Hypothalamus (tissue), 51 donors: ENCODE results near the gene FHL1.
"Not testable (repeated sequence)": the region's sequence is repeated elsewhere in the genome, so short reads cannot be mapped to it uniquely, and the experiment has no call there.

ENCODE experiments used
- DNase-seq, 51 donors: peaks; one replicate each; lab custom pipeline; 2025; lab: John Stamatoyannopoulos, UW

FHL1 gene

DNA sequence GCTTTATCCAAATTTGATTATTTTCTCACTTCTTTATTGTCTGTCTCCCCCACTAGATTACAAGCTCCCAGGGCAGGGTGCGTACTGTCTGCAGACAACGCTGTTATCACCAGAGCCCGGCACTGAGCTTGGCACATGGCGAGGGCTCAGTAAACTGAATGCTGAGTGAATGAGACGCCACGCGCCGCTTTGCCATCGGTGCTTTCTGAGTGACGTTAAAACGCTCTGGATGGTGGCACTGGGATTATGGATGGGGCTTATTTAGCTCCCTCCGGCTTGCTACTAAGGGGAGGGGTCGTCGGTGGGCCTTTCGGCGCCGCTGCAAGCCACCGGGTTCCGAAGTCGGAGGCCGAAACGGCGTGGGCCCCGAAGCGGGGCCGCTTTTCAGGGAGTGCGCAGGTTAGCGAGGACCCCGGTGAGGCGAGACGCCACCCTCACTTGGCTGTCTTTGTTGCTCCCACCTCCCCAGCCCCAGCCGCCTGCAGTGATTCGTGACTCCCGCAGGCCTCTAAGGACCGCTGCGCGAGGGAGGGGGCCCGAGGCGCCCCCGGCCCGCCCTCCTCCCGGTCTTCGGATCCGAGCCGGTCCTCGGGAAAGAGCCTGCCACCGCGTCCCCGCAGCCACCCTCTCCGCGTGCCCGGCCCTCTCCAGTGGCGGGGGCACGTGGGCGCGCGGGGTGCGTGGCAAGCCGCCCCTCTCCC, 569 bp upstream of the FHL1 start:
- DNase-seq = peak in 15 of 51 donors; percentile 0 to 62 (median 18)

DNA sequence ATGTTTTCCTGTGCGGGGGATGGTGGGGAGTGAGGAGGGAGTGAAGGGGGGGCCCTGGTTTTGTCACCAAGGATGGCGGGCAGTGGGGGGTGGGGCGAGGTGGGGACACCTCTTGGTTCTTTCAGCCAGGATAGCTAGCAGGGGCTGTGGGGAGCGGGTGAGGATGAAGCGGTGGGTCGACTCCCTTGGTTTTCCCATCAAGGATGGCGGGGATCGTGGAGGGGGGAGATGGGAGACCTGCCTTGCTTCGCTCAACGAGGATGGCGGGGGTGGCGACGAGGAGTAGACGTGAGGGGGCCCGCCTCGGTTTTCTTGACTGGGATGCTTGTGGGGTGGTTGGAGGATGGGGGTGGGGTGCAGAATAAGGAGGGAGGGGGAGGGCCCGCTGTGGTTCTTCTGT, 643 bp downstream of the FHL1 start:
- peak in 8 of 51 donors; percentile 1 to 12 (median 2) for DNase-seq

DNA sequence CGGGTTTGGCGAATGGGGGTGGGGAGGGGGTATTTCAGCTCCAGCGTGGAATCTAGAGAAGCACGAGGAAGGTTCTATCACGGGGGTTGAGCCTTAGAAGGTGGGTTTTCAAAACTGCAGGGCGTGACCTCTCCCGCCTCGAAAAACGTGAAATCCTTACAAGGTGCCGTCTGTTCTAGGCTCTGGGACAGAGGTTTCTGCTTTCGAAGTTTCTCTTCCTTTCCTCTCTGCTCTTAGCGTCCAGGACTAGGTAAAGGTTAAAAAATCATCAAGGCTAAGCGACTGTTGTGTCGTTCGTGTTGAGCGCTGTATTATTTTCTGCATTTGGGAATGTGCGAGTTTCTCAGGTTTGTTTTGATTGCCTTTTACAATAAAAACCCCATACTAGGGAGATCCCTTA, 1.1 kb downstream of the FHL1 start:
- no peak for DNase-seq

DNA sequence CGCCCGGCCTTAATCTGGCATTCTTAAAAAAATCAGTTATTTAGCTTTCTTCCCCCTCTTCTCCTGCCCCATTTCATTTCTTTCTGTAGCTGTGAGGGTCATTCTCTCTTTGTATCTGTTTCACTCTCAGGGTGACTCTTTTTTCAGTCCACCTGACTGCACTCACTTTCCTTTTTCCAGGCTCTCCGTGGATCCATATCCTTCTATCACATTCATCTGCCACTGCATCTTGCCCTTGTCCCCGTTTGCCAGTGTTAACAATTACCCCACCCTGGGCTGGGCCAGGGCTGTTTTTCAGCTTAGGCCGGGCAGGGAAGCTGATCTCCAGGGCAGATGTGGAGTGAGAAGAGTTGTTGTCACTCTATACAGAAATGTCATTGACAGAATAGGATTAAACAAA, 7.7 kb downstream of the FHL1 start:
- no peak for DNase-seq

DNA sequence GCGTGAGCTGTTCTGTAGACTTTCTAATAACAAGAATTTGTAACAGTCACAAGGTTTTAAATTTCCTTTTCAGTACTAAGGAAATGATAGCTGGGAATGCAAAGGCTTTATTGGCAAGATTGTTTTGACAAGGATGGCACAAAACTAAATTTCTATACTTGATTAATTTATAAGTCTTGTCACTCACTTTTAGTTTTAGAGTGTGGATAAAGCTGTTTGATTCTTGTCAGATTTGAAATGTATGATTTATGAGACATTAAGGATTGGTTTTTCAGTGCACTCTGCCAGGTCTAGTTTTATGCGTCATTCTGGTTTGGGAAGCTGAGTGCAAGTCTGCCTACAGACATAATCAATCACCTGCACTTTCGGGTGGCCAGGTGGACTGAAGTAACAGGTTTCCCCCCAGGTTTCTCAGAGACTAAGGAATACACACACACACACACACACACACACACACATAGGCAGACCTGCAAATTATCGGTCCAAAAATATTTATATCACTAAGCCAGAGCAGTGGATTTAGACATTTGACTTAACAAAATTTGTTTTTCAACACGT, 9.3 kb downstream of the FHL1 start:
- DNase-seq = no peak

DNA sequence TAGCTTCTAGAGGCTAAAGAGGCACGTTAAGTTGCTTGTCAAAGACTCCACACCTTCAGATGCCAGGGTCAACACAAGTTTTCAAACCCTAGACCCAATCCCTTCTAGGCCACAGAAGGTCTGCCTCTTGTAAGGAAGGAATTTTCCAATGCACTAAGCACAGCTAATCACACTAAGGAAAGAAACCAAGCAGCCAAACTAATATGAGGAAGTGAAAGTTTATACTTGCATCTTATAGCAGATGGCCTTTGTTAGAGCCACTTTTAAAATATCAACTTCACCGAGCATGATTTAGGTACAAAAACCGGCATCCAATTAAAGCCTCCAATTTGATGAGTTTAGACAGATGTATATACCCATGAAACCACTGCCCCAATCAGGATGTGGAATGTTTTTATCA, 9.9 kb downstream of the FHL1 start:
- DNase-seq = no peak

DNA sequence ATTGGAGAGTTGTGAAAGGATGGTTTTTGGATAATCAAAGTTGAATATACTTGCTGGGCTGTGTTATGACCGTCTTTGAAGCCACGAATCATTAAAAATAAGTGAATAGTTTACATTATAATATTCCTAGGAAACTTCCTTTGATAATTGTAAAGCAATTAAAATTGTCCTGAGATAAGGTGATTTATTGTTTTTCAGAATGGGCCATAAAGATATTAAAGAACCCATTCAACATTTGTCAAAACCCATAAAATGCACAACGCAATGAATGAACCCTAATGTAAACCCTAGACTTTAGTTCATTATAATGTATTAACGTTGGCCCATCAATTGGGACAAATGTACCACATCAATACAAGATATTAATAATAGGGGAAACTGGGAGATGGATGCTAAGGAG, 11.4 kb downstream of the FHL1 start:
- DNase-seq = no peak

DNA sequence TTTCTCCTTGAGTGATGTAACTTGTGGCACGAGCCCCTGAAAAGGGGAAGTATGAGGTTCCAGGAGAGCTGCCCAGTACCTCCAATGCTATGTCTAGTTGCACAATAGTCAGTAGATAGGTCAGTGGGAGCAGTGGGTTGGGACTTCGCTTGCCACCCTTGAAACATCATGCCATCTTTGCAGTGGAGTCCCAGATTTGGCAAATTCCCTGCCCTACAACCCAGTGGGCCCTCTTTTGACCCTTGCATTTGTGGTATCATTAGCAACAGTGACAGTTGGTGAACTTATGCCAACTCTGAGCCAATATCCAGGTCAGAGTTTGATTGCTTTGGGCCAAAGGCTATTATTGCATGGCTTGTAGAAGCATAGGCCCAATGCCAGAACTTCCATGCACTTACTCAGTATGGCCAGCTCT, 12.3 kb downstream of the FHL1 start:
- DNase-seq = no peak

DNA sequence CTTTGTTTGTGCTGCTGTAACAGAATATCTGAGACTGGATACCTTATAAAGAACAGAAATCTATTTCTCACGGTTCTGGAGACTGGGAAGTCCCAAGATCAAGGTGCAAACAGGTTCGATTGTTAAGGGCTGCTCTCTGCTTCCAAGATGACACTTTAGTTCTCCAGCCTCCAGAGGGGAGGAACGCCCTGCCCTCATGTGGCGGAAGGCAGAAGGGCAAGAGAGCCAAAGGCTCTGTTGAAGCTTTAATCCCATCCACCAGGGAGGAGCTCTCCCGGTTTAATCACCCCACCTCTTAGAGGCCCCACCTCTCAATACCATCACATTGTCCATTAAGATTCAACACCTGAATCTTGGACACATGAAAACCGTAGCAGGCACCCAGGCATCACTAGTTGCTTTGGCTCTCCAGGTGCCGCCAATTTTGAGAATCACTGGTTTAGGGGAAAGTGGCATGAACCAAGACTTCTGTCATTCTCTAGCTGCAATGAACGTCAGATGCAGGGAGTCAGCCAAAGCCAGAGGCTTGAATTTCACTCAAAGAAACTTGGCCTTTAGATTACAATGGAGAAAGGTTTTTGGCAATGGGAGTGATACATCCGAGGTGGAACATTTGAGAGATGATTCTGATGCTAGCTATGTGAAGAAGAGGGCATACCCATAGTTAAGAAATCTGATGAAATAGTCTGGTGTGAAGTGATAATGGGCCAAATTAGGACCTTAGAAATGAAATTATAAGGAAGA, 15.7 kb downstream of the FHL1 start:
- peak in 18 of 51 donors; percentile 0 to 45 (median 3) for DNase-seq

DNA sequence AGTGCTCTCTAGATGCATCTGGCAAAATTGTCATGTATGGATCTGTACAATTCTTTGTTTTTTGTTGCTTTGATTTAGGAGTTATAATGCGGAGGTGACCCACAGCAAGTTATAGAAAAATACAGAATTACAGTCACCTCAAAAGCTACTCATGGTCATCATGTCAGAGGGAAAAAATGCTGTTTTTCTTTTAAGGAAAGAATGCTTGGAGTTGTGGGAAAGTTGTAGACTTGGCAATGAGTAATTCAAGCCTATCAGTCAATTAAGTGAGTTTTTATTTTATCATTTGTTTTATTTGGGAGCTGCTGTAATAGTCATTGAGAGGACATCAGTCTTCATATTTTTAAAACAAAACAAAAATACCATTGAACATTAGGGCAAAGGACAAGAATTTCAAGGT, 16.4 kb downstream of the FHL1 start:
- no peak for DNase-seq

DNA sequence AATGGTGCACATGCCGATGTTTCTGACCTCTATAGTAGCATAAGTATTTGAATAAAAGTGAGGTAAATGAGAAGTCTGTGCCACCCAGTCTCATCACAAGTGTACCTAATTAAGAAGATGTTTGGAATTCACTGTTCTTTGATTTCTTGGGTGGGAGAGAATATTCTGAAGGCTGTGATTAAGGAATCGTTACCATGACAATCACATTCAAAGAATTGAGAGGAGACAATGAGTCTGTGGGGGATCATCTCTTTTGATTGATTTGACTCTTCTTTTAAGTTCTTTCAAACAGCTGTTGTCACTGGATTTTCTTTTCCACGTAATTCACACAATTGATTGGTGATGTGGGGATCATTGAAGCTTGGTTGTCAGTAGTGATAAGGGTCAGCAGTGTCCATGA, 18.1 kb downstream of the FHL1 start:
- peak in 1 of 51 donors; percentile 7 for DNase-seq

DNA sequence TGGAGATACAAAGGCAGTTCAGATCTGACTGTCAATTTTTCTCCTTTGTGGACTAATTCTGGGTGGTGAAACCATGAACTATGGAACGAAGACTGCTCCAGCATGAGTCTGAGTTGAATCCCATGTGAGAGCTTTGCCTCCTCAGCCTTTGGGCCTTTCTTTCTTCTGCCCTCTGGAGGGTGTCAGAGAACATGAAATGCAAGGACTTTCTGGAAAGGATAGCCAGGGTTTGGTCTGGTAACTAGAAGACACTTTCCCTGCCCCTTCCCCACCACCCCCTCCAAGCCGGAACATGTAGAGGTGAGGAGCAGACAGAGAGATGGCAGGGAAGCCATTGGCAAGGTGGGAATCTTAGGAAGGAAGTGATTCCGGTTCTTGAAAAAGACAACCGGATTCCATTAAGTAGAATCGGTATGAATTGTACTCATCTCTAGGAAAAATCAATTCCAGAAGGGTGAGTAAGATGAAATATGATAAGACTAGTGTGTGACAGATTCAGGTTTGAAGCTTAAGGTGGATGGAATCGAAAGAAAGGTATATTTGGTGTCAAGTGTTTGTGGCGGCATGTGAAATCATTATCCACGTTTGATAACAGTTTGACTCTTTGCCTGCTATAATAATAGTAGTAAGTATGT, 19.0 kb downstream of the FHL1 start:
- DNase-seq = peak in 6 of 51 donors; percentile 1 to 15 (median 4)

DNA sequence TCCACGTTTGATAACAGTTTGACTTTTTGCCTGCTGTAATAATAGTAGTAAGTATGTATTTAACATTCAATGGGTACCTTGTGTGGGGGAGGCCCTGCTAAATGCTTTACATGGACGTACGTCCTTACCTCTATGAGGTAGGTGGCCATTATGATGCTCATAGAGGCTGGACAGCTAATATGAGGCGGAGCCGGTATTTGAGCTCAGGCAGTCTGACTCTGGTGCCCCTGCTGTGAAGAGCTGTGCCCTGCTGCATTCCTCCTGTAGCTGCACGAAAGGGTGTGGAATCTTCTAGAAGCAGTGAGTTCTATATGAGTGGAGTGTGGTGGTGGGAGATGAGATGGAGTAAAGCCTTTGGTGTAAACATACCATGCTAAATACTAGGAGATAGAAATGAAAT, 20.7 kb downstream of the FHL1 start:
- not testable (repeated sequence) for DNase-seq

DNA sequence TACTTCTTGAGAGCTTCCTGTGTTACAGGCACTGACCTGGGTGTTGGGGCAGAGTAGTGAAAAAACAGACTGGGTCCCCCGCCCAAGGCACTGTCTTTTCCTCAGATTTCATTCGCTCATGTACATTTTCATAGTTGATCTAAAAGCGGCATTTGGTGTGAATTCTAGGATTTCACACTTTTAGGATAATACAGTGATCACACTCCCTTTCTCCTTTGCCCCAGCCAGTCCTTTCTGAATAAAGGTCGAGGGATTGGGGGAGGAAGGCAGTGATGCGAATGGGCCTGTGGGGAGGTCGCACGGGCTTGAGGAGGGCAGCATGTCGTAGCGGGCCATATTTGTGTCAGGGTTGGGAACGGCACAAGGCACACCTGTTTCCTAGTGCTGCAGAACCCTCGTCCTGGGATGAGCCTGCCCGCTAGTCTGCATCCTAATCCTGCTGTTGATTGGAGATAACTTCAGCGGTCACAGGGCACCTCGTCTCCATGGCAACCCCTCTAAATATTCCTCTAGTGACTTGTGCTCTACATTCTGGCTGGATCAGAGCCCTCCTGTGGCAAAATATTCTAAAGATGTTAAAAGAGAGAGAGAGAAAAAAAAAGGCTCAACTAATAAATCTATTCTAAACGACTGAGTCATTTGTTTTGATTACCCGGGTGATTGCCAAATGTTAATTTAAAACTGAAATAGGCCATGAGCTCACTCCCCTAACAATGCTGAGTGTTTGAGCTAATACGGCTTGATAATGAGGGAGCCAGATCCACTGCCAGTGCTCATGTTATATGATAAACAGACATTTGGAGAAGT, 21.8 kb downstream of the FHL1 start:
- DNase-seq = peak in 18 of 51 donors; percentile 1 to 47 (median 8)

DNA sequence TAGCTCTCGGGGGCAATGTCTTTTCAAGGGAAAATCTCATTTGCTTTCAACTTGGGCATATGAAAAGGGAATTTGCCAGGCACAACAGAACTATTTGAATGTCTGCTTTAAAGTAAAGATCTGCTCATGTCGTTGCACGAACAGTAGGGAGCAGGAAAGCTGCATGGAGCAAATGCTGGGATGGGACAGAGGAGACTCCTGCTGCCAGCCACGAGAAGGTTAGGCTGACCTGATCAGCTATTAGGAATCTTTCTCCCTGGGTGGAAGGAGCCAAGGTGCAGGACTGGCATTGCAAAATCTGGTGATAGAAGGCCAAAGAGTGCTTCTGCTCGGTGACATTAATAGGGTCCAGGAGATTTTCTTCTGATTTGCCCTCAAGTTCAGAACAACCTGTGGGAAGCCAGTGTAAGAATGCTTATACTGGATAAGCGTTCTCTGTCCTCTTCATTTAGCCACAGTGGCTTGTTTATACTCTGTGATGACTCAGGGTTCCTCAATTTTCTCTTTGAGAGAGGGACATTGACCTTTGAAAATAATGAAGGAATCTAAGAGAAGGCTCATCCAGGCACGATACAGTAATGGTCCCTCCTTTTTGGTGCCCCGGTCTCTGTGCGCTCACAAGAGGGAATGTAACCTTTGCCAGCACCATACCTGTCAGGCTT, 22.9 kb downstream of the FHL1 start:
- DNase-seq = peak in 10 of 51 donors; percentile 1 to 29 (median 2)

DNA sequence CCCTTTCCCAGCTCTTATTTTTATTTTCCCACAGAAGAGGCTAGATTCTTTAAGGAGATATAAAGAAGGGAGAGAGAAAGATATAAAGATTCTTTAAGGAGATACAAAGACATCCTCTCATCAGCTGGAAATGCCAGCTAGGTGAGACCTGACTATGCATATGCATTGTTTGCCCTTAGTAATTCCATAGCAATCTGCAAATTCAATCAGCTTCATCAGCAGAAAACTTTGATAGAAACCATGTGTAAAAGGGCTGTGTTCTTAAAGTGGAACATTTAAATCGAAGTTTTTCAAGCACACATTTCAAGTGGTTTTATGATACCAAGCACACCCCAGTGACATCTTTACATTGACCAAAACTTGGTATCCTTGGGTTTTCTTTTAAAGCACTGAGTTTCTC, 24.1 kb downstream of the FHL1 start:
- DNase-seq = no peak

DNA sequence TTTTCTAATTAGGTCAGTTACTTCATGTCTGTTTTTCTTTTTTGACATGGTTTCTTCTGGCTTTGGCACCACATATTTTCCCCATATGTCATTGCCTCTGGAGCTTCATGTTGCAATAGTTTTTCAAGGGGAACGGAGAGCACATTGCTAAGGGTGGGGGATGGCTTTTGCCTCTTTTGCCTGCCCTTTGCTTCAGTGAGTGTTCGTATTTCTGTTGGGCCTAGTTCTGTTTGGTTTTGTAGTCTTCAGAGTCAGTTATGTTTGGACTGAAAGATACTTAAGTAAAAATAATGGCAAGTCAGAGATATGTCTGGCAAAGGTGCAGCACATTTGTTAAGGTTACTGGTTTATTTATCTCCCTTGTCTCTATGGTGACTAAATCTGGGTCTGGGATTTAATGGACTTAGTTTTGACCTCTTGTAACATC, 29.1 kb downstream of the FHL1 start:
- no peak for DNase-seq

DNA sequence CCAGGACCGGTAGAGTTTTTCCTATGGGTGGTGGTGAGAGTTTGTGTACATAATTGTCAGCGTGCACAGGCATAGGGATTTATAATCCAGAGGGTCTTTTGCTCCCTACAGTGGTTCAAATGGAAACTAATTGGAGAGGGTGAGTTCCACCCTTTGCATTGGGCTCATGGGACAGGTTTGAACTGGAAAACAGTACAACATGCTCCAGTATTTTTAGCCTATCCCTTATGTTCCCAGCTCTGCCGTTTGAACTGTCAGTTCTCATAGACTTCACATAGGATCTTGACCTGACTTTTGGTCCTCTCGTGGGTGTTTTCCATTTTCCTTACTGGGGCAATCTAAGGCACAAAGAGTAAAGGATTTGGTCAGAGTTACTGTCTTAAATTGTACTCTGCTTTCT, 31.8 kb downstream of the FHL1 start:
- no peak for DNase-seq

DNA sequence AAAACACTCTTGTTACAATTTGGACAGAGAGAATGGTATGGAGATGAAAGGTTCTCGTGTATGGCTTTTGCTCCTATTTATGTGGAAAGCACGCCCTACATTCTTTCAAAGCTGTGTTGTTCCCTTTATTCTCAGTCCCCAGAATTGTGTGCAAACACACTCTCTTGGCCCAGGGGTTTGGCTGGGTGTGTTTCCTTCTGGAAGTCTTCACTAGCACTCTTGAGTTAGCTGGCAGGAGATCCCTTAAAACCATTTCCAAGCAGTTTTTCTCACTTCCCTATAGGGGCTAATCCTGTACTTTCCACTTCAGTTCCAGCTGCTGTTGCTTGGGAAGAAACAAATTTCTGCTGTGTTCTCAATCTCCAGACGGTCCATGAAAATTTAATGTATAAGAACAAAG, 35.1 kb downstream of the FHL1 start:
- DNase-seq = no peak

DNA sequence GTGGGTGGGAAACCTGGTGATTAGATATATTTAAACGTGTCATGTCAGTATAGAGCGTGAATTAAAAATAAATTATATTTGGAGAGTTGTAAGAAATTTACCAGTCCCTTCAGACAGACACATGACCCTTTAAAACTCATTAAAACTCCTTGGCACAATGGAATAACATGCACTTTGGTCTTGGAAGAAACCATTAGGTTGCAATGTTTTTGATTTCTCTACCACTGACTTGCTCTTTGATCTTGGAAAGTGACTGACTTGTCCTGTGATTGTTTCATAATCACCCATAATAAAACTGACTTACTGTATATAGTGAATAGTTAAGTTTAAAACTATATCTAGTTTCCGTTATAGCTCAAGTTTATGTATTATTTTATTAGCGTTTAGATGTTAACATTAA, 35.8 kb downstream of the FHL1 start:
- no peak for DNase-seq
